GM12878 (cell line): ENCODE results near the gene MPPED1. TPM values are rescaled to one million over a fixed set of nuclear protein-coding genes. Genes with fewer than 3 reads are reported as not detected.

Experiments used
- ATAC-seq: fragments of 200-7000 bp; cut with Tn5 transposase; 3 replicates; pipeline ENCODE4 v1.9.1; 2020; ENCODE audit warnings: mild to moderate bottlenecking, moderate library complexity
- BruUV-seq: library from RNA; stranded (reverse); fragments of 400-500 nt; replicated peaks from 2 replicates; lab custom pipeline; 2021; lab: Mats Ljungman, UMichigan
- CTCF ChIA-PET: fragments of 300-600 bp; sonication (Branson Sonifier 250); formaldehyde crosslinking; extraction: SDS; loops from one replicate; lab custom pipeline; 2021; ENCODE audit warnings: inconsistent platforms; lab: Yijun Ruan, JAX
- POLR2A ChIA-PET: fragments of 350-600 bp; formaldehyde crosslinking; extraction: SDS; loops from one replicate; lab custom pipeline; 2021; ENCODE audit warnings: inconsistent platforms; lab: Charles Lee
- RAD21 ChIA-PET: fragments of 300-600 bp; sonication (Branson Sonifier 250); formaldehyde crosslinking; loops from one replicate; lab custom pipeline; 2023; ENCODE audit warnings: antibody characterized with exemption; ENCODE audit not compliant: unreplicated experiment; lab: Charles Lee
- SMC1A ChIA-PET: fragments of 300-600 bp; sonication (Branson Sonifier 250); formaldehyde crosslinking; loops from one replicate; lab custom pipeline; 2023; ENCODE audit not compliant: unreplicated experiment, uncharacterized antibody; lab: Charles Lee
- DNase-seq: peaks from one replicate; pipeline ENCODE4 v3.0.0-alpha.2; 2011; ENCODE audit warnings: low read depth, low spot score
- FAIRE-seq: peaks from 3 replicates; lab custom pipeline; 2011; peaks lifted over from hg19 to GRCh38; lab: Jason Lieb, UNC
- H2AFZ ChIP-seq: 2 replicates; pipeline ENCODE4 v1.6.0; 2011; ENCODE audit warnings: low read depth, low read length, control low read depth; ENCODE audit not compliant: control insufficient read depth
- H3K27ac ChIP-seq: 2 replicates; pipeline ENCODE4 v1.5.1; 2011; ENCODE audit warnings: control low read depth; ENCODE audit not compliant: control insufficient read depth, insufficient read depth
- H3K27me3 ChIP-seq, 2 experiments: replicated peaks in 1 of 2; 2 replicates each; pipeline versions ENCODE4 v1.6.0 to v1.6.1; 2011; ENCODE audit warnings: low read length in 1 of 2; ENCODE audit not compliant: control insufficient read depth in 2 of 2, insufficient read depth in 2 of 2
- H3K36me3 ChIP-seq, 2 experiments: 2 replicates each; pipeline ENCODE4 v1.5.1; 2011; ENCODE audit warnings: low read length in 1 of 2; ENCODE audit not compliant: control insufficient read depth in 2 of 2, insufficient read depth in 2 of 2
- H3K4me1 ChIP-seq: 2 replicates; pipeline ENCODE4 v1.6.1; 2011; ENCODE audit warnings: mild to moderate bottlenecking, low read length, moderate library complexity, mixed read lengths; ENCODE audit not compliant: control insufficient read depth, insufficient read depth
- H3K4me2 ChIP-seq: 2 replicates; pipeline ENCODE4 v1.6.0; 2011; ENCODE audit warnings: control low read depth; ENCODE audit not compliant: control insufficient read depth, insufficient read depth
- H3K4me3 ChIP-seq: fragments of 200-600 bp; sonication (generic); 2 replicates; pipeline ENCODE4 v1.5.1; 2016
- H3K79me2 ChIP-seq: 2 replicates; pipeline ENCODE4 v1.6.0; 2011; ENCODE audit warnings: low read length; ENCODE audit not compliant: control insufficient read depth, insufficient read depth
- H3K9ac ChIP-seq: 2 replicates; pipeline ENCODE4 v1.8.0; 2011; ENCODE audit warnings: low read length, control low read depth, mixed read lengths; ENCODE audit not compliant: control insufficient read depth, insufficient read depth
- H3K9me3 ChIP-seq: replicated peaks from 3 replicates; pipeline ENCODE4 v1.5.1; 2011; ENCODE audit warnings: mild to moderate bottlenecking, low read length; ENCODE audit not compliant: control insufficient read depth, insufficient read depth
- H4K20me1 ChIP-seq: 2 replicates; pipeline ENCODE4 v1.6.0; 2011; ENCODE audit not compliant: control insufficient read depth, insufficient read depth
- CTCF ChIP-seq, 3 experiments: IDR thresholded peaks in 2 of 3; conservative IDR thresholded peaks in 1 of 3; 2 replicates each; pipeline ENCODE4 v1.5.1; 2011; ENCODE audit warnings: low read depth in 3 of 3, low read length in 3 of 3, mild to moderate bottlenecking in 3 of 3, control low read depth in 2 of 3, moderate library complexity in 2 of 3, inconsistent platforms in 1 of 3, mixed read lengths in 1 of 3; ENCODE audit not compliant: control insufficient read depth in 2 of 3, insufficient read depth in 1 of 3; ENCODE audit errors: extremely low read depth in 1 of 3
- EGR1 ChIP-seq, 2 experiments: IDR thresholded peaks; 1 replicate in 1 of 2; 2 replicates in 1 of 2; pipeline ENCODE4 v1.6.1; 2011 to 2012; ENCODE audit warnings: low read depth in 2 of 2, low read length in 2 of 2, borderline replicate concordance in 1 of 2, mild to moderate bottlenecking in 1 of 2, moderate library complexity in 1 of 2
- GATAD2B ChIP-seq: fragments of 450-650 bp; conservative IDR thresholded peaks from 2 replicates; pipeline ENCODE4 v1.6.1; 2017; ENCODE audit warnings: low read depth, mild to moderate bottlenecking, moderate library complexity
- NFIC ChIP-seq: IDR thresholded peaks from 2 replicates; pipeline ENCODE4 v1.6.1; 2012; ENCODE audit warnings: low read depth, mild to moderate bottlenecking, inconsistent platforms, low read length, moderate library complexity
- NFXL1 ChIP-seq: fragments of 450-650 bp; IDR thresholded peaks from 2 replicates; pipeline ENCODE4 v1.6.1; 2017; ENCODE audit warnings: antibody characterized with exemption, mild to moderate bottlenecking, borderline replicate concordance
- RB1 ChIP-seq: fragments of 450-650 bp; formaldehyde crosslinking; IDR thresholded peaks from 2 replicates; pipeline ENCODE4 v1.6.1; 2017; ENCODE audit warnings: mild to moderate bottlenecking, borderline replicate concordance
- SMARCA5 ChIP-seq: fragments of 450-650 bp; IDR thresholded peaks from 2 replicates; pipeline ENCODE4 v1.6.1; 2017; ENCODE audit warnings: mild to moderate bottlenecking
- SREBF2 ChIP-seq: IDR thresholded peaks from 2 replicates; pipeline ENCODE4 v1.6.1; 2012; ENCODE audit warnings: mild to moderate bottlenecking, low read length
- TCF12 ChIP-seq: IDR thresholded peaks from 2 replicates; pipeline ENCODE4 v1.6.1; 2011; ENCODE audit warnings: low read depth, mild to moderate bottlenecking, low read length
- ZNF592 ChIP-seq: fragments of 450-650 bp; IDR thresholded peaks from 2 replicates; pipeline ENCODE4 v1.6.1; 2017; ENCODE audit warnings: mild to moderate bottlenecking, moderate library complexity
- WGBS: methylation state at CpG from one replicate; pipeline ENCODE4 v1.1.6; 2016; ENCODE audit warnings: low lambda C conversion rate; ENCODE audit not compliant: insufficient replicate concordance, insufficient coverage; ENCODE audit errors: missing lambda C conversion rate; 5-methylcytosine and 5-hydroxymethylcytosine counted together
- in situ Hi-C: fragments of 300-500 bp; cut with MboI; formaldehyde crosslinking; loops from 9 replicates; pipeline ENCODE4 v1.14.3; 2018; ENCODE audit warnings: mixed read lengths
- intact Hi-C: fragments of 100-400 bp; cut with micrococcal nuclease; formaldehyde crosslinking; loops from one replicate; pipeline ENCODE4 v1.14.2; 2022; ENCODE audit not compliant: unreplicated experiment
- polyA plus RNA-seq, 11 experiments: library from polyadenylated mRNA; depleted of rRNA in 4 of 11; unstranded in 6 of 11; stranded (reverse) in 5 of 11; fragments of >200 nt; fragmentation: Nextera tagmentation in 4 of 11; fragmentation: Illumina TruSeq in 1 of 11; extraction: Ambion mirVana in 4 of 11; extraction: Trizol in 1 of 11; gene quantifications; 1 replicate in 1 of 11; 2 replicates in 10 of 11; pipeline versions ENCODE4 v1.2.1 to v1.2.3, GENCODE V29; 2011 to 2016; ENCODE audit warnings: inconsistent platforms in 2 of 11, missing spikeins in 2 of 11, low read depth in 1 of 11
- total RNA-seq, 4 experiments: library from RNA; depleted of rRNA in 3 of 4; stranded (reverse); fragments of >200 nt in 3 of 4; fragmentation: Illumina TruSeq in 1 of 4; extraction: Trizol in 1 of 4; gene quantifications; 2 replicates each; pipeline versions ENCODE4 v1.2.1 to v1.2.3, GENCODE V29; 2013 to 2021
- TF ChIP-seq, protein P1 (sequence below): fragments of 150-350 bp; IDR thresholded peaks from 2 replicates; pipeline ENCODE4 v1.6.1; 2016; ENCODE audit warnings: low read depth, low read length

The MPPED1 gene
- total and polyA plus RNA-seq, 10 of the 15 experiments (the other 5 are each of a cell fraction or from before 2014, with no cell fraction given) = 0.11 TPM; not detected in 9

DNA sequence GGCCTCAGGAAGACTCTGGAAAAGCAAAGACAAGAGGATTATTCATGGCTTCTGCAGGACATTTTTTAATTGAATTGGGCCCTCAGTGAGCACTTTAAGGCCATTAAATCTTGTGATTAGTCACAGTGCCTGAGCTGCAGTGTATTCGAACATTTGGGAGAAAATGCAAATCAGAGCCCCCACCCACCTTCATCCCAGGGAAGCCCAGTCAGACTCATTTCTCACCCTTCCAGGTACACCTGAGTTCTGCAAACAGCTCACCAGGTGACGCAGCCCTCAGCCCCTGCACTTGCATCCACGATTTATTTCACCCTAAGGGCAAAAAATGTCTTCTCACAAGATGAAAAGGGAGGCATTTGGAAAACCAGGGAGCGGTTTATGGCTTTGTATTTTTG lies 128.7 kb downstream of the MPPED1 start (continued):
- TF ChIP-seq RB1 = no peak
- TF ChIP-seq NFIC = no peak
- TF ChIP-seq ZNF592 = no peak
- TF ChIP-seq SMARCA5 = no peak
- TF ChIP-seq, protein P1, sequence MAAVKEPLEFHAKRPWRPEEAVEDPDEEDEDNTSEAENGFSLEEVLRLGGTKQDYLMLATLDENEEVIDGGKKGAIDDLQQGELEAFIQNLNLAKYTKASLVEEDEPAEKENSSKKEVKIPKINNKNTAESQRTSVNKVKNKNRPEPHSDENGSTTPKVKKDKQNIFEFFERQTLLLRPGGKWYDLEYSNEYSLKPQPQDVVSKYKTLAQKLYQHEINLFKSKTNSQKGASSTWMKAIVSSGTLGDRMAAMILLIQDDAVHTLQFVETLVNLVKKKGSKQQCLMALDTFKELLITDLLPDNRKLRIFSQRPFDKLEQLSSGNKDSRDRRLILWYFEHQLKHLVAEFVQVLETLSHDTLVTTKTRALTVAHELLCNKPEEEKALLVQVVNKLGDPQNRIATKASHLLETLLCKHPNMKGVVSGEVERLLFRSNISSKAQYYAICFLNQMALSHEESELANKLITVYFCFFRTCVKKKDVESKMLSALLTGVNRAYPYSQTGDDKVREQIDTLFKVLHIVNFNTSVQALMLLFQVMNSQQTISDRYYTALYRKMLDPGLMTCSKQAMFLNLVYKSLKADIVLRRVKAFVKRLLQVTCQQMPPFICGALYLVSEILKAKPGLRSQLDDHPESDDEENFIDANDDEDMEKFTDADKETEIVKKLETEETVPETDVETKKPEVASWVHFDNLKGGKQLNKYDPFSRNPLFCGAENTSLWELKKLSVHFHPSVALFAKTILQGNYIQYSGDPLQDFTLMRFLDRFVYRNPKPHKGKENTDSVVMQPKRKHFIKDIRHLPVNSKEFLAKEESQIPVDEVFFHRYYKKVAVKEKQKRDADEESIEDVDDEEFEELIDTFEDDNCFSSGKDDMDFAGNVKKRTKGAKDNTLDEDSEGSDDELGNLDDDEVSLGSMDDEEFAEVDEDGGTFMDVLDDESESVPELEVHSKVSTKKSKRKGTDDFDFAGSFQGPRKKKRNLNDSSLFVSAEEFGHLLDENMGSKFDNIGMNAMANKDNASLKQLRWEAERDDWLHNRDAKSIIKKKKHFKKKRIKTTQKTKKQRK = no peak
- TF ChIP-seq, all 136 proteins: peak for 0

GRCh38 chr22:43541022-43541421 lies 129.2 kb downstream of the MPPED1 start:
- no peak overlapping the region for H2AFZ ChIP-seq
- H3K4me3 ChIP-seq = no peak overlapping the region
- WGBS = 16% methylated on average over 6 of the region's 6 CpGs
- SMC1A ChIA-PET = no interaction called here
- RAD21 ChIA-PET = no interaction called here
- no TSS peak for BruUV-seq
- H4K20me1 ChIP-seq = no peaks in the 10 kb centered on the region
- no peak overlapping the region for H3K4me2 ChIP-seq
- H3K36me3 ChIP-seq = no peaks in the 10 kb centered on the region
- peaks cover 0 to 2% of the 10 kb centered on the region in 2 experiments; a peak in 2 of 4 replicates for H3K27me3 ChIP-seq
- no peak overlapping the region for H3K9ac ChIP-seq
- no peak for DNase-seq
- no peak overlapping the region for H3K27ac ChIP-seq
- no peaks in the 10 kb centered on the region for H3K79me2 ChIP-seq
- POLR2A ChIA-PET = no interaction called here
- in situ Hi-C loops = no loop called here
- FAIRE-seq = no peak
- no peak for ATAC-seq
- CTCF ChIA-PET = no interaction called here
- intact Hi-C loops = no loop called here
- no peaks in the 10 kb centered on the region for H3K4me1 ChIP-seq
- TF ChIP-seq SREBF2 (no peak), NFXL1 (no peak), TCF12 (no peak), CTCF (IDR thresholded peaks at IDR 0.05 in 2 of 3, conservative IDR thresholded peaks at IDR 0.05 in 1 of 3; ENCODE audit: control insufficient read depth in 2 of 3, extremely low read depth in 1 of 3, insufficient read depth in 1 of 3, low read depth in 3 of 3, low read length in 3 of 3) (no peak), EGR1 (IDR thresholded peaks at IDR 0.05; ENCODE audit: borderline replicate concordance in 1 of 2, low read depth in 2 of 2, low read length in 2 of 2) (no peak), GATAD2B (no peak)
- H3K9me3 ChIP-seq = no peaks in the 10 kb centered on the region
